Keratinocyte (primary cell): Measurements from ENCODE around the gene DPYSL4.

Experiments used
- EZH2 ChIP-seq: IDR thresholded peaks from one replicate; pipeline ENCODE4 v1.6.1; 2012; ENCODE audit warnings: inconsistent platforms, mild to moderate bottlenecking, low read length, moderate library complexity
- TF ChIP-seq, protein P1 (sequence below), 3 experiments: IDR thresholded peaks in 1 of 3; conservative IDR thresholded peaks in 1 of 3; optimal IDR thresholded peaks in 1 of 3; 2 replicates in 2 of 3; 3 replicates in 1 of 3; pipeline versions ENCODE3 to v1.5.1; 2011; ENCODE audit warnings: low read length in 3 of 3, mild to moderate bottlenecking in 3 of 3, moderate library complexity in 2 of 3, control low read depth in 1 of 3, inconsistent platforms in 1 of 3; ENCODE audit not compliant: insufficient read depth in 2 of 3; ENCODE audit errors: extremely low read depth in 1 of 3

- TF ChIP-seq, protein P1, sequence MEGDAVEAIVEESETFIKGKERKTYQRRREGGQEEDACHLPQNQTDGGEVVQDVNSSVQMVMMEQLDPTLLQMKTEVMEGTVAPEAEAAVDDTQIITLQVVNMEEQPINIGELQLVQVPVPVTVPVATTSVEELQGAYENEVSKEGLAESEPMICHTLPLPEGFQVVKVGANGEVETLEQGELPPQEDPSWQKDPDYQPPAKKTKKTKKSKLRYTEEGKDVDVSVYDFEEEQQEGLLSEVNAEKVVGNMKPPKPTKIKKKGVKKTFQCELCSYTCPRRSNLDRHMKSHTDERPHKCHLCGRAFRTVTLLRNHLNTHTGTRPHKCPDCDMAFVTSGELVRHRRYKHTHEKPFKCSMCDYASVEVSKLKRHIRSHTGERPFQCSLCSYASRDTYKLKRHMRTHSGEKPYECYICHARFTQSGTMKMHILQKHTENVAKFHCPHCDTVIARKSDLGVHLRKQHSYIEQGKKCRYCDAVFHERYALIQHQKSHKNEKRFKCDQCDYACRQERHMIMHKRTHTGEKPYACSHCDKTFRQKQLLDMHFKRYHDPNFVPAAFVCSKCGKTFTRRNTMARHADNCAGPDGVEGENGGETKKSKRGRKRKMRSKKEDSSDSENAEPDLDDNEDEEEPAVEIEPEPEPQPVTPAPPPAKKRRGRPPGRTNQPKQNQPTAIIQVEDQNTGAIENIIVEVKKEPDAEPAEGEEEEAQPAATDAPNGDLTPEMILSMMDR (optimal IDR thresholded peaks at IDR 0.05 in 1 of 3, IDR thresholded peaks at IDR 0.05 in 1 of 3, conservative IDR thresholded peaks at IDR 0.05 in 1 of 3; ENCODE audit: extremely low read depth in 1 of 3, insufficient read depth in 2 of 3, low read length in 3 of 3): no peak
- TF ChIP-seq EZH2: no peak
Measured at GRCh38 chr10:132137111-132138072, 49.4 kb upstream of the DPYSL4 start.
